H9 (cell line): ENCODE results near the gene CACNA2D3. TPM values are rescaled to one million over a fixed set of nuclear protein-coding genes. Genes with fewer than 3 reads are reported as not detected.

Source experiments
- DNase-seq: peaks from one replicate; pipeline ENCODE4 v3.0.0-alpha.2; 2017
- H2AFZ ChIP-seq: one replicate; pipeline ENCODE4 v1.6.1; 2013; ENCODE audit warnings: mild to moderate bottlenecking, low read length, control low read depth, moderate library complexity
- H2AK5ac ChIP-seq: 2 replicates; pipeline ENCODE4 v1.6.1; 2013; ENCODE audit warnings: low read length, control low read depth, mixed read lengths; ENCODE audit not compliant: insufficient read length
- H2BK120ac ChIP-seq: one replicate; pipeline ENCODE4 v1.6.1; 2013; ENCODE audit warnings: low read depth, mild to moderate bottlenecking, low read length, control low read depth, inconsistent platforms; ENCODE audit not compliant: poor library complexity, severe bottlenecking
- H2BK12ac ChIP-seq: 2 replicates; pipeline ENCODE4 v1.6.1; 2013; ENCODE audit warnings: low read length, control low read depth, mixed read lengths, low read depth; ENCODE audit not compliant: insufficient read length
- H2BK15ac ChIP-seq: 2 replicates; pipeline ENCODE4 v1.6.1; 2013; ENCODE audit warnings: low read depth, low read length, control low read depth
- H2BK20ac ChIP-seq: one replicate; pipeline ENCODE4 v1.6.1; 2013; ENCODE audit warnings: low read depth, mild to moderate bottlenecking, low read length, control low read depth, inconsistent platforms; ENCODE audit not compliant: poor library complexity, severe bottlenecking
- H2BK5ac ChIP-seq: 2 replicates; pipeline ENCODE4 v1.6.1; 2013; ENCODE audit warnings: low read length, control low read depth, mixed read lengths; ENCODE audit not compliant: insufficient read length
- H3K14ac ChIP-seq: 2 replicates; pipeline ENCODE4 v1.6.1; 2013; ENCODE audit warnings: low read length, control low read depth; ENCODE audit not compliant: insufficient read depth
- H3K18ac ChIP-seq: 2 replicates; pipeline ENCODE4 v1.6.1; 2013; ENCODE audit warnings: low read depth, mild to moderate bottlenecking, mixed read lengths, low read length, control low read depth; ENCODE audit not compliant: insufficient read length
- H3K23ac ChIP-seq: 2 replicates; pipeline ENCODE4 v1.6.1; 2013; ENCODE audit warnings: low read length, control low read depth, mixed read lengths, low read depth; ENCODE audit not compliant: insufficient read length
- H3K23me2 ChIP-seq: 2 replicates; pipeline ENCODE4 v1.6.1; 2013; ENCODE audit warnings: low read depth, mild to moderate bottlenecking, mixed read lengths, low read length, control low read depth; ENCODE audit not compliant: insufficient read length, poor library complexity, severe bottlenecking
- H3K27ac ChIP-seq: 2 replicates; pipeline ENCODE4 v1.5.1; 2013; ENCODE audit warnings: low read length, control low read depth, mixed read lengths, low read depth; ENCODE audit not compliant: insufficient read length
- H3K27me3 ChIP-seq: 2 replicates; pipeline ENCODE4 v1.6.1; 2013; ENCODE audit warnings: low read length, control low read depth, inconsistent platforms; ENCODE audit not compliant: insufficient read depth
- H3K4ac ChIP-seq: 2 replicates; pipeline ENCODE4 v1.6.1; 2013; ENCODE audit warnings: low read depth, mild to moderate bottlenecking, control low read depth, inconsistent platforms, low read length, moderate library complexity
- H3K4me1 ChIP-seq: 2 replicates; pipeline ENCODE4 v1.6.1; 2013; ENCODE audit warnings: low read length, control low read depth, inconsistent platforms; ENCODE audit not compliant: insufficient read depth
- H3K4me2 ChIP-seq: 2 replicates; pipeline ENCODE4 v1.6.1; 2013; ENCODE audit warnings: low read length, control low read depth, mixed read lengths; ENCODE audit not compliant: insufficient read length, insufficient read depth
- H3K56ac ChIP-seq: 2 replicates; pipeline ENCODE4 v1.6.1; 2013; ENCODE audit warnings: low read depth, mild to moderate bottlenecking, mixed read lengths, low read length, control low read depth; ENCODE audit not compliant: insufficient read length
- H3K79me1 ChIP-seq: 2 replicates; pipeline ENCODE4 v1.6.1; 2013; ENCODE audit warnings: low read depth, mild to moderate bottlenecking, moderate library complexity, low read length, control low read depth, inconsistent platforms; ENCODE audit not compliant: insufficient read depth, poor library complexity, severe bottlenecking
- H3K79me2 ChIP-seq: 2 replicates; pipeline ENCODE4 v1.6.1; 2013; ENCODE audit warnings: low read length, control low read depth, inconsistent platforms; ENCODE audit not compliant: insufficient read depth
- H3K9ac ChIP-seq: 2 replicates; pipeline ENCODE4 v1.6.1; 2013; ENCODE audit warnings: low read length, control low read depth, mixed read lengths; ENCODE audit not compliant: insufficient read length; ENCODE audit errors: extremely low read depth
- H3K9me3 ChIP-seq: one replicate; pipeline ENCODE4 v1.6.1; 2013; ENCODE audit warnings: low read depth, low read length, inconsistent platforms; ENCODE audit not compliant: control insufficient read depth
- H3T11ph ChIP-seq: one replicate; pipeline ENCODE4 v1.6.1; 2013; ENCODE audit warnings: mild to moderate bottlenecking, low read length, control low read depth, inconsistent platforms
- H4K20me1 ChIP-seq: one replicate; pipeline ENCODE4 v1.6.1; 2013; ENCODE audit not compliant: control insufficient read depth, insufficient read length, insufficient read depth
- H4K5ac ChIP-seq: 2 replicates; pipeline ENCODE4 v1.6.1; 2013; ENCODE audit warnings: low read depth, mild to moderate bottlenecking, mixed read lengths, low read length, control low read depth; ENCODE audit not compliant: insufficient read length
- H4K8ac ChIP-seq: replicated peaks from 2 replicates; pipeline ENCODE4 v1.6.1; 2013; ENCODE audit warnings: low read length, control low read depth, mixed read lengths, low read depth; ENCODE audit not compliant: insufficient read length
- H4K91ac ChIP-seq: 2 replicates; pipeline ENCODE4 v1.6.1; 2013; ENCODE audit warnings: low read depth, mild to moderate bottlenecking, moderate library complexity, mixed read lengths, low read length, control low read depth; ENCODE audit not compliant: insufficient read length
- H3K27ac Mint-ChIP-seq, 3 experiments: 2 replicates in 2 of 3; 3 replicates in 1 of 3; pipeline ENCODE4 v1.8.0; 2020 to 2021; ENCODE audit warnings: mixed read lengths in 3 of 3, mild to moderate bottlenecking in 1 of 3, moderate library complexity in 1 of 3
- H3K27me3 Mint-ChIP-seq: 2 replicates; pipeline ENCODE4 v1.8.0; 2021; ENCODE audit warnings: low read depth, mild to moderate bottlenecking, moderate library complexity, mixed read lengths
- H3K36me3 Mint-ChIP-seq, 3 experiments: 2 replicates in 2 of 3; 3 replicates in 1 of 3; pipeline ENCODE4 v1.8.0; 2020 to 2021; ENCODE audit warnings: low read depth in 3 of 3, mixed read lengths in 3 of 3; ENCODE audit not compliant: insufficient read depth in 1 of 3
- H3K4me1 Mint-ChIP-seq, 2 experiments: 2 replicates each; pipeline ENCODE4 v1.8.0; 2020; ENCODE audit warnings: mixed read lengths in 2 of 2
- H3K4me3 Mint-ChIP-seq, 2 experiments: 2 replicates in 1 of 2; 3 replicates in 1 of 2; pipeline ENCODE4 v1.8.0; 2020 to 2021; ENCODE audit warnings: mild to moderate bottlenecking in 2 of 2, mixed read lengths in 2 of 2, moderate library complexity in 1 of 2
- H3K9me3 Mint-ChIP-seq, 2 experiments: 2 replicates in 1 of 2; 3 replicates in 1 of 2; pipeline ENCODE4 v1.8.0; 2020; ENCODE audit warnings: mild to moderate bottlenecking in 2 of 2, mixed read lengths in 2 of 2, moderate library complexity in 1 of 2
- total RNA-seq: library from RNA; stranded (reverse); gene quantifications from 2 replicates; pipeline ENCODE4 v1.2.1, GENCODE V29; 2021
- TF ChIP-seq, protein P1 (sequence below): fragments of 200-600 bp; sonication (generic); conservative IDR thresholded peaks from 3 replicates; pipeline ENCODE4 v1.8.0; 2021; ENCODE audit warnings: antibody characterized with exemption, mild to moderate bottlenecking

The CACNA2D3 gene
- total RNA-seq, 1 experiment from 2014 or later = 3.2 TPM

GRCh38 chr3:54755756-54756155, 633.4 kb downstream of the CACNA2D3 start:
- TF ChIP-seq, protein P1, sequence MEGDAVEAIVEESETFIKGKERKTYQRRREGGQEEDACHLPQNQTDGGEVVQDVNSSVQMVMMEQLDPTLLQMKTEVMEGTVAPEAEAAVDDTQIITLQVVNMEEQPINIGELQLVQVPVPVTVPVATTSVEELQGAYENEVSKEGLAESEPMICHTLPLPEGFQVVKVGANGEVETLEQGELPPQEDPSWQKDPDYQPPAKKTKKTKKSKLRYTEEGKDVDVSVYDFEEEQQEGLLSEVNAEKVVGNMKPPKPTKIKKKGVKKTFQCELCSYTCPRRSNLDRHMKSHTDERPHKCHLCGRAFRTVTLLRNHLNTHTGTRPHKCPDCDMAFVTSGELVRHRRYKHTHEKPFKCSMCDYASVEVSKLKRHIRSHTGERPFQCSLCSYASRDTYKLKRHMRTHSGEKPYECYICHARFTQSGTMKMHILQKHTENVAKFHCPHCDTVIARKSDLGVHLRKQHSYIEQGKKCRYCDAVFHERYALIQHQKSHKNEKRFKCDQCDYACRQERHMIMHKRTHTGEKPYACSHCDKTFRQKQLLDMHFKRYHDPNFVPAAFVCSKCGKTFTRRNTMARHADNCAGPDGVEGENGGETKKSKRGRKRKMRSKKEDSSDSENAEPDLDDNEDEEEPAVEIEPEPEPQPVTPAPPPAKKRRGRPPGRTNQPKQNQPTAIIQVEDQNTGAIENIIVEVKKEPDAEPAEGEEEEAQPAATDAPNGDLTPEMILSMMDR = no peak
- no peak overlapping the region for H4K8ac ChIP-seq
- no peak overlapping the region for H3K27ac ChIP-seq
- no peak overlapping the region for H3K4me3 Mint-ChIP-seq
- no peak overlapping the region for H2AFZ ChIP-seq
- peaks cover 2% of the 10 kb centered on the region; the same call in 1 of the 2 replicates for H3K4me1 ChIP-seq
- H3K27me3 ChIP-seq = no peaks in the 10 kb centered on the region
- peaks cover 12 to 17% of the 10 kb centered on the region in 2 experiments for H3K4me1 Mint-ChIP-seq
- no peaks in the 10 kb centered on the region for H3K79me1 ChIP-seq
- no peak overlapping the region for H2BK120ac ChIP-seq
- no peak overlapping the region for H4K5ac ChIP-seq
- no peak for DNase-seq
- H3K4ac ChIP-seq = no peak overlapping the region
- no peak overlapping the region for H2BK5ac ChIP-seq
- H2BK15ac ChIP-seq = no peak overlapping the region
- H4K91ac ChIP-seq = no peak overlapping the region
- no peak overlapping the region for H2AK5ac ChIP-seq
- no peak overlapping the region for H3K23ac ChIP-seq
- no peaks in the 10 kb centered on the region for H3K23me2 ChIP-seq
- H4K20me1 ChIP-seq = no peaks in the 10 kb centered on the region
- no peak overlapping the region for H3K27ac Mint-ChIP-seq
- H3K18ac ChIP-seq = no peak overlapping the region
- no peaks in the 10 kb centered on the region for H3K79me2 ChIP-seq
- no peak overlapping the region for H2BK12ac ChIP-seq
- H3K14ac ChIP-seq = no peak overlapping the region
- no peaks in the 10 kb centered on the region for H3K27me3 Mint-ChIP-seq
- H3K9me3 ChIP-seq = no peaks in the 10 kb centered on the region
- no peak overlapping the region for H3T11ph ChIP-seq
- no peak overlapping the region for H3K56ac ChIP-seq
- H3K9ac ChIP-seq = no peak overlapping the region
- H2BK20ac ChIP-seq = no peak overlapping the region
- peaks cover 0 to 11% (median 0%) of the 10 kb centered on the region in 3 experiments; a peak in 4 of 7 replicates for H3K36me3 Mint-ChIP-seq
- H3K4me2 ChIP-seq = no peak overlapping the region
- no peaks in the 10 kb centered on the region; a peak in 1 of 5 replicates for H3K9me3 Mint-ChIP-seq
